Esophagus muscularis mucosa (tissue), 4 donors: ENCODE results near the gene SFTPD. TPM values are rescaled to one million over a fixed set of nuclear protein-coding genes. Genes with fewer than 3 reads are reported as not detected.

Experiments used
- DNase-seq: peaks from one replicate; pipeline ENCODE4 v3.0.0-alpha.2; 2017; ENCODE audit errors: extremely low spot score
- H3K27ac ChIP-seq, 4 donors: fragments of 200-600 bp; sonication (generic); replicated peaks in 1 of 4; 1 replicate in 3 of 4; 2 replicates in 1 of 4; pipeline ENCODE4 v1.5.1; 2016 to 2019; ENCODE audit warnings: mild to moderate bottlenecking in 1 of 4
- H3K27me3 ChIP-seq, 4 donors: fragments of 200-600 bp; sonication (generic); one replicate each; pipeline versions ENCODE4 v1.5.1 to v1.6.0; 2016 to 2019
- H3K36me3 ChIP-seq, 4 donors: fragments of 200-600 bp; sonication (generic); one replicate each; pipeline ENCODE4 v1.5.1; 2016 to 2019
- H3K4me1 ChIP-seq, 4 donors: fragments of 200-600 bp; sonication (generic); one replicate each; pipeline ENCODE4 v1.5.1; 2016 to 2019
- H3K4me3 ChIP-seq, 4 donors: fragments of 200-600 bp; sonication (generic); 1 replicate in 2 of 4; 2 replicates in 2 of 4; pipeline ENCODE4 v1.5.1; 2016 to 2019; ENCODE audit warnings: mild to moderate bottlenecking in 4 of 4, moderate library complexity in 1 of 4
- H3K9me3 ChIP-seq, 4 donors: fragments of 200-600 bp; sonication (generic); 1 replicate in 3 of 4; 2 replicates in 1 of 4; pipeline ENCODE4 v1.5.1; 2016 to 2019
- CTCF ChIP-seq, 3 experiments: fragments of 200-600 bp in 2 of 3; fragments of 450-650 bp in 1 of 3; sonication (generic) in 2 of 3; IDR thresholded peaks; one replicate each; pipeline ENCODE4 v1.5.1; 2017 to 2019; ENCODE audit warnings: antibody characterized with exemption in 3 of 3, mild to moderate bottlenecking in 2 of 3, moderate library complexity in 1 of 3
- EP300 ChIP-seq: sonication (generic); formaldehyde crosslinking; IDR thresholded peaks from one replicate; pipeline ENCODE4 v1.6.1; 2017; ENCODE audit warnings: antibody characterized with exemption
- POLR2A ChIP-seq: fragments of 450-650 bp; IDR thresholded peaks from one replicate; pipeline ENCODE4 v1.6.1; 2017; ENCODE audit warnings: antibody characterized with exemption, moderate library complexity, mild to moderate bottlenecking, low read depth
- POLR2AphosphoS5 ChIP-seq, 2 donors: sonication (generic); formaldehyde crosslinking; IDR thresholded peaks; one replicate each; pipeline ENCODE4 v1.6.1; 2017; ENCODE audit warnings: antibody characterized with exemption in 2 of 2
- WGBS: methylation state at CpG from one replicate; pipeline ENCODE4 v1.1.5; 2018; 5-methylcytosine and 5-hydroxymethylcytosine counted together
- intact Hi-C: fragments of 100-400 bp; cut with DNase I; formaldehyde crosslinking; loops from one replicate; pipeline ENCODE4 v1.15.1; 2023
- total RNA-seq, 4 donors: library from RNA; depleted of rRNA; stranded (reverse); fragments of >200 nt; gene quantifications; one replicate each; pipeline versions ENCODE4 v1.1.0 to v1.2.1, GENCODE V29; 2016

Gene SFTPD
- total RNA-seq, 4 donors from 2014 or later: 0.83 to 3.0 (median 1.5) TPM

- Histone ChIP-seq H3K27ac (no peak overlapping the region), H3K27me3 (peaks cover 0 to 21% (median 0%) of the 10 kb centered on the region in 4 donors), H3K4me1 (peaks cover 15 to 26% (median 22%) of the 10 kb centered on the region in 4 donors), H3K4me3 (no peak overlapping the region), H3K9me3 (peaks cover 0 to 6% (median under 1%) of the 10 kb centered on the region in 4 donors), H3K36me3 (no peaks in the 10 kb centered on the region)
- intact Hi-C loops: no loop called here
- TF ChIP-seq CTCF (IDR thresholded peaks at IDR 0.05): no peak
- 65% methylated on average over 9 of the region's 9 CpGs for WGBS
- DNase-seq: no peak
Observed at GRCh38 chr10:79984851-79985250, 35.9 kb upstream of the SFTPD start.

GRCh38 chr10:79983286-79983909 lies 34.5 kb upstream of the SFTPD start:
- no peak for DNase-seq
- Histone ChIP-seq H3K36me3 (no peaks in the 10 kb centered on the region), H3K4me1 (peaks cover 15 to 26% (median 22%) of the 10 kb centered on the region in 4 donors), H3K27ac (no peak overlapping the region), H3K27me3 (peaks cover 0 to 21% (median 0%) of the 10 kb centered on the region in 4 donors), H3K9me3 (peaks cover 0 to 2% (median 0%) of the 10 kb centered on the region in 4 donors), H3K4me3 (peak overlapping the region in 1 of 4 donors; percentile 67)
- 39% methylated on average over 4 of the region's 40 CpGs for WGBS
- intact Hi-C loops: no loop called here
- TF ChIP-seq CTCF (IDR thresholded peaks at IDR 0.05): no peak
- no peak for TF ChIP-seq POLR2A
- TF ChIP-seq POLR2AphosphoS5 (IDR thresholded peaks at IDR 0.05): no peak
- no peak for TF ChIP-seq EP300

- no peak for DNase-seq
- intact Hi-C loops: no loop called here
- 45% methylated on average over 7 of the region's 11 CpGs for WGBS
- Histone ChIP-seq H3K9me3 (no peaks in the 10 kb centered on the region), H3K4me1 (peaks cover 15 to 26% (median 22%) of the 10 kb centered on the region in 4 donors), H3K4me3 (peak overlapping the region; percentile 66 to 72 (median 68)), H3K36me3 (no peaks in the 10 kb centered on the region), H3K27ac (no peak overlapping the region), H3K27me3 (peaks cover 0 to 21% (median 0%) of the 10 kb centered on the region in 4 donors)
- TF ChIP-seq EP300: no peak
- no peak for TF ChIP-seq CTCF (IDR thresholded peaks at IDR 0.05)
- TF ChIP-seq POLR2A: no peak
- TF ChIP-seq POLR2AphosphoS5 (IDR thresholded peaks at IDR 0.05): no peak
Observed at GRCh38 chr10:79982861-79983260, 34.0 kb upstream of the SFTPD start.

GRCh38 chr10:79982362-79982800 lies 33.5 kb upstream of the SFTPD start:
- peak overlapping the region; percentile 66 to 72 (median 68) for H3K4me3 ChIP-seq
- intact Hi-C loops: no loop called here
- H3K9me3 ChIP-seq: no peaks in the 10 kb centered on the region
- no peaks in the 10 kb centered on the region for H3K36me3 ChIP-seq
- H3K27me3 ChIP-seq: peaks cover 0 to 17% (median 0%) of the 10 kb centered on the region in 4 donors
- H3K27ac ChIP-seq: peak overlapping the region; percentile 58 to 88 (median 78)
- TF ChIP-seq POLR2AphosphoS5 (IDR thresholded peaks at IDR 0.05): no peak
- TF ChIP-seq CTCF (IDR thresholded peaks at IDR 0.05): no peak
- TF ChIP-seq EP300: no peak
- TF ChIP-seq POLR2A: no peak
- WGBS: 15% methylated on average over 13 of the region's 25 CpGs
- peaks cover 15 to 26% (median 22%) of the 10 kb centered on the region in 4 donors for H3K4me1 ChIP-seq
- DNase-seq: no peak
